Activated gamma-delta T cell (primary cell): Measurements from ENCODE around the gene HSDL1.

ENCODE experiments used
- DNase-seq: peaks from one replicate; lab custom pipeline; 2025; lab: John Stamatoyannopoulos, UW

HSDL1 gene

GRCh38 chr16:84176192-84177053, 31.4 kb upstream of the HSDL1 start:
- DNase-seq = no peak

GRCh38 chr16:84175350-84176081, 30.5 kb upstream of the HSDL1 start:
- DNase-seq = no peak

DNA sequence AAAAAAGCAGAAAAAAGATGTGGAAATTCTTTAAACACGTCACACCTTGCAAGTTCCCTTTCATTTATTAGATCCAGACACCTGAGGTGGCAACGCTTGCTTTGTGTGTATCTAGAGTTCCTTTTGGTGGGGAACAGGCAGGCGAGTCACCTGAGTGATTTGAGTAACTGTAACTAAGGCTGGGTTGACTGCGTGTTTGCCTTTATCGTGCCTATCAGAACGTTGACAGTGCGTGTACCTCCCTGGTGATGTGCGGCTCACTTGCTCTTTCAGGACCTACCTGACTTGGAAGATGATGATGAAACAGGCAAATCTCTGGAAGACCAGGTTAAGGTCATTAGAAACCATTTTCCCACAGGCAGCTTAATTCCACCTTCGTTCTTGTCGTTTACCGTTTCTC, 29.4 kb upstream of the HSDL1 start:
- DNase-seq = no peak

GRCh38 chr16:84169765-84170310, 24.9 kb upstream of the HSDL1 start:
- no peak for DNase-seq

DNA sequence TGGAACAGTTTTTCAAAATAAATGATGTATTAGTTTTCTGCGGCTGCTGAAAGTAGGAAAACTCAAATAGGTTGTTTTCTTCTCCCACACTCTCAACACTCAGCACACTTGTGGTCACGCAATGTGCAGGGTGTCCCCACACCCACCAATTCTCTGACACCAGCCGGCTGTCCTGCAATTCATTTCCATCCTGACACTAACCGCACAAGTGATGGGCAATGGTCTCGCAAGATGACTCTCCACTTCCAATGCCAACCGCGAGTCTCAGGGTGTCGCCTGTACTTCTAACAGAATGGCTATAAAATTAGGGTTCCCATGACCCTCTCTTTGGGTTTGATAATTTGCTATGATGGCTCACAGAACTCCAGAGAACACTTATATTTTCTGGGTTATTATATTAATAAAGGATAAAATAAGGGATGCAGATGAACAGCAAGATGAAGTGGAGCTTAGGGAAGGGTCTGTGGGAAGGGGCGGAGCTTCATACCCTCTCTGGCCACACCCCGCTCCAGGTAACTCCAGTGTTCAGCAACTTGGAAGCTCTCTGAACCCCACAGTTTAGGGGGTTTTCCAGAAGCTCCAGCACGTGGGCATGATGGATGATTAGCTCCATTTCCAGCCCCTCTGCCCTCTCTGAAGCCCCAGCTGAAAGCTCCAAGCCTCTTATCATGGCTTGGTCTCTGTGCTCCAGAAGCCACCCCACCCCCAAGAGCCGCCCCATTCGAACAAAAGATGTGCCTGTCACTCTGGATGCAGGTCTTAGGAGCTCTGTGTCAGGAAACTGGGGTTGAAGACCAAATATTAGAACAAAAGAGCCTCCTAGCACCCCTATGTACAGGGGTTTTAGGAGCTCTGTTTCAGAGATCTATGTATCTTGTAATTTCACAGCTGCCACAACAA, 22.1 kb upstream of the HSDL1 start:
- no peak for DNase-seq

- no peak for DNase-seq
These were observed 20.8 kb upstream of the HSDL1 start for GRCh38 chr16:84165746-84166145.

DNA sequence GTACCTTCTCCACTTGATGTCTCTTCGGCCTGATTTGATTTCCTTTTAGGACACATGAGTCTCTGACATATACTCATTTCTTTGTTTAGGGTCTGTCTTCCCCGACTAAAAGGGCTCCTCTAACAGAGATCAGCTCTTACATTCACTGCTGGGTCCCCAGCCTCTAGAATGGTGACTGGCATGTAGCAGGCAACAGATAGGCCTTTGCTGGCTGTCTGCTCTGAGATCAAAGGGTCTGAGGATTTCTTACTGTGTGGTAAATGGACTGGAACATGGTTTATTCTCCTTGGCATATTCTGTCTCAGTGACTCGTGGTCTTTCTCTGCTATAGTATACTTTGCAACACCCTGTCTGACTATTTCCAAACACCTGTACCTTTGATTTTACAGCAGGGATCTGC, 16.8 kb upstream of the HSDL1 start:
- no peak for DNase-seq

DNA sequence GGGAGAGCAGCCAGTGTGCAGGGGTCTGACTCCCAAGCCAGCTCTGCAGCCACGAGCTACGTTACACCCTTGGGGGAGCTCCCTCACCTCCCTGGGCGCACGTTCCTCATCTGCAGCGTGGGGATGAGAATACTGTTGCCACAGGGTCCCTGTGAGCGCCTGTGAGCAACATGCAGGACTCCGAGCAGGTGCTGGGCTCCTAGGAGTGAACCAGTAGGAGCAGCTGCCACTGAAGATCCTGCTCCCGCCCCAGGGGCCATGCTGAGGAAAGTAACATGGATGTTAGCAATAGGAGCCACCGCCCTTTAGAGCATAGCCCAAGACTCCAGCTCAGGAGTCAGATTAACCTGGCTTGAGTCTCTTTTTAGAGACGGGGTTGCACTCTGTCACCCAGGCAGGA, 16.1 kb upstream of the HSDL1 start:
- no peak for DNase-seq

DNA sequence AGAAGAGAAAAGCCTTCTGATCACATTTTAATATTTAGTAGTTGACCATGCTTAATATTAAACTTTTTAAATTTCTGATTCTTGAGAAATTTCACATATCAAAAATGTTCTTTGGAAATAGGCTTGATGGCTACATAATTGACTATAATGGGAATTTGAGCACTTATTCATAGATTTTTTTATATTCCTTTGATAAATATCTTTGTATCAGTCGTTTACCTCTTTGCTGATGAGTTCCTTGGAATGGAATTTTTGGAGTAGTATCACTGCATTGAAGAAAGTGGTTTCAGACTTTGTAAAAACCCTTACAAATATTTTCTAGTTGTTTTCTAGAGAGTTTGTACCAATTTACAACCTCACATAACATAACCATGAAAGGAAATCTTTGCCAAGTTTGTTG, 14.8 kb upstream of the HSDL1 start:
- DNase-seq = no peak

GRCh38 chr16:84159007-84159406, 14.0 kb upstream of the HSDL1 start:
- no peak for DNase-seq

GRCh38 chr16:84156342-84156784, 11.4 kb upstream of the HSDL1 start:
- DNase-seq = no peak

DNA sequence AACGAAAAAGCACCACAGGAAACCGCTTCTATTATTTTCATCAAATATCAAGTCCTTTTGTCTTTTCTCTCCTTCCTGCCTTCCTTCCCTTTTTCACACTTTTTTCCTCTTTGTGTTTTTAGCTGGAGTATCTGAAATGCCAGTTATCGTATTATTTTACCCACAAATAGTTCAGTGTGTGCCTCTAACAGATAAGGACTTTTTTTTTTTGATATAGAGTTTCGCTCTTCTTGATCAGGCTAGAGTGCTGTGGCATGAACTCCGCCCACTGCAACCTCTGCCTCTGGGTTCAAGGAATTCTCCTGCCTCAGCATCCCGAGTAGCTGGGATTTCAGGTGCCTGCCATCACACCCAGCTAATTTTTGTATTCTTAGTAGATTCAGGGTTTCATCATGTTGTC, 10.8 kb upstream of the HSDL1 start:
- no peak for DNase-seq

- no peak for DNase-seq
These were observed 10.2 kb upstream of the HSDL1 start for GRCh38 chr16:84155226-84155625.

DNA sequence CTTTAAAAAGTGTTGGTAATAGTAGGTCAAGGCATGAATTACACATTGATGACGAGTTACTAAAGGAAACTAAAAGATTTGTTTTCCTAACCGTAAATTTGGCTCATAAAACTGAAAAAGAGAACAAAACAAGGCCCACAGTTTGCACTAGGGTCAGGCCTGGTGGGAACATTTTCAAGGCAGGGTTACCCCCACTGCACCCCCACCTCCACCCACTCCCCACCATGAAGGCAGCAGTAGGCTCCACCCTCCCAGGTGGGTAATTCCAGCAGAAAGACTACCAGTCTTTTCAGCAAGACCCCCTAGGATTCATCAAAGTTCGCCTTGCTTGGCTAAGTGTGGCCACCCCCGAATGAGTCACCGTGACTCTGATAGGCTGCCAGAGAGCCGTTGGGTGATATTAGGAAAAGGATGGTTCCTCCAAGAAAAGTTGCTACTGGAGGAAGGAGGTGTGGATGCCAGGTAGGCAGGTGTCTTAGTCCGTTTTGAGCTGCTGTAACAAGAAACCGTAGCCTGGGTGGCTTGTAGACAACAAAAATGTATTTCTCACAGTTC, 8.8 kb upstream of the HSDL1 start:
- DNase-seq = no peak

GRCh38 chr16:84150926-84151325, 5.9 kb upstream of the HSDL1 start:
- no peak for DNase-seq

DNA sequence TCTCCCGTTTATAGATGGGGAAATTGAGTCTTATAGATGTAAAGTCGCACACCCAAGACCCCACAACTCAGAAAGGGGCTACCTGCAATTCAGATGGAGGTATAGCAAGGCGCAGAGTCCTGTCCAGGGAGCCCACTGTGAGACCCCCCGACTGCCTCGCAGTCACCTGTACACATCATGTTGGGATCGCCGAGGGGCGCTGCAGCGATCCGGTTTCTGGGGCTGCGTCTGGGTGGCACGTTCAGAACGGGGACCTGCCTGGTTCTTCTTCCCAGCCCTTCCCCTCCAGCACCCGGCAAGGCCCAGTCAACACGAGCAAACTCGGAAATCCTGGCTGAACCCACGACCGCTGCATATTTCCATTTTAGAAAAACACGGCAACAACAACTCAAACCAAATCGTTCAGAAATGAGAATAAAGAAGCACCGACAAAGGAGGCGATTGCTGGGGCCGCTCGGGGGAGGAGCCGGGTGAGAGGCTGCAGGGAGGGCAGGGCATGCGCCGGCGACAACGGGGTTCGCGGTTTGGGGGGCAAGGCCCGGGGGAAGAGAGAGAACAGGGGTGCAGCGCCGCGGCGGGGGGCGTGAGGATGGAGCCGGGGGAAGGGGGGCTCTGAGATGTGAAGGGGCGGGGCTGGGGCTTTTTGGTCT, 643 bp downstream of the HSDL1 start:
- DNase-seq = peak; percentile 41

DNA sequence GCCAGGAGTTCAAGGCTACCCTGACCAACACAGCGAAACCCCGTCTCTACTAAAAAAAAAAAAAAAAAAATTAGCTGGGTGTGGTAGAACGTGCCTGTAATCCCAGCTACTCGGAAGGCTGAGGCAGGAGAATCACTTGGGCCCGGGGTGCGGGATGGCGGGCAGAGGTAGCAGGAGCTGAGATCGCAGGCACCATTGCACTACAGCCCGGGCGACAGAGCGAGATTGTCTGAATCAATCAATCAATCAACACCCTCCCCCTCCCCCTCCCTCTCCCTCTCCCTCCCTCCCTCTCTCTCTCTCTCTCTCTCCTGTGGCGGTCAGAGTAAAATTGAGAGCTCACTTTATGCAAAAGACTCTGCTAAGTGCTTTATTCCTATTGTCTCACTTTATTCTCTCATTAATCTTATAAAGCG, 1.2 kb downstream of the HSDL1 start:
- no peak for DNase-seq

GRCh38 chr16:84143081-84143480, 1.9 kb downstream of the HSDL1 start:
- no peak for DNase-seq

DNA sequence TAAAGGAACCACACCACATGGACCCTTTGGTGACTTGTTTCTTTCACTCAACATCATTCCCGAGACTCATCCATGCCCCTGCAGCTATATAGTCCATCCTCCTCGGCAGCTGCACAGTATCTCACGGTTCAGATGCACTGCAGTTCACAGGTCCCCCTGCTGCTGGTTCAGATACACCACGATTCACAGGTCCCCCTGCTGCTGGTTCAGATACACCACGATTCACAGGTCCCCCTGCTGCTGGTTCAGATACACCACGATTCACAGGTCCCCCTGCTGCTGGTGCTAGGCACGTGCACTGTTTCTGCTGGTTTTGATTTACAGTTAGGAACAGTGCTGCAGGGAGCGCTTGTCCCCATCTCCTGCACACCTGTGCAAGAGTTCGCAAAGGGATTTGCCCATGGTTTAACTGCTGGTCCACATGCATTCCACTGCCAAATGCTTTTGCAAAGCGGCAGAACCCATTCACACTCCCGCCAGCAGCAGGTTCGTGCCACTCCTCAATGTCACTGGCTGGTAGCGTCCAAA, 3.8 kb downstream of the HSDL1 start:
- no peak for DNase-seq

DNA sequence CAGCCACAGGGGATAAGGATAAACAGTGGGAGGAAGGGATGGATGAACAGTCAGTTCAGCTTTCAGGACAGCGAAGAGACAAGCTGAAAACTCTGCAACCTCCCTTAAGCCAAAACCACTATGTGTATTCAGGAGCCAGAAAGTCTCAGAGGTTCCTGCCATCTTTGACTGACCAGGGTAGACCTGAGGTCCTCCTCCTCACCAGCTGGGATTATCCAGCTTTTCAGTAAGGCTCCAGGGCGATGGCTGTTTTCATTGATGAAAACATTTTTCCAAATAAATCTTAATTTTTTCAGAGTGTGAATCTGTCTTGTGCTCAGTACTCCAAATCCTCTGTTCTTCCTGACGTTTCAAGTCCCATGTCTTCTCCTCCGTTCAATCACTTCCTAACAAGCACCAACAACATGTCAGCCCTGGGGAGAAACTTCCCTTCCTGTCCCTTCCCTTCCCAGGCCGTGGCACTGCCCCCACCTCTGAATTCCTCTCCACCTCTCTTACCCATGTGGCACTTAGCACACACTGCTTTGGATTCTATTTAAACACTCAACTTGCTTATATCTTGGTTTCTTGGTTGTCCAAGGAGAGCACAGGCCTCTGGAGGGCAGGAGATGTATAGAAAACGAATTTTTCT, 5.2 kb downstream of the HSDL1 start:
- no peak for DNase-seq
